Hepatocyte (in vitro differentiated cells): ENCODE results near the gene PLA2G5.

Source experiments
- CTCF ChIP-seq: fragments of 200-600 bp; sonication (generic); IDR thresholded peaks from 2 replicates; pipeline ENCODE4 v1.5.1; 2016; ENCODE audit warnings: antibody characterized with exemption, mild to moderate bottlenecking; ENCODE audit not compliant: poor library complexity
- EZH2 ChIP-seq: fragments of 200-600 bp; sonication (generic); IDR thresholded peaks from 2 replicates; pipeline ENCODE4 v1.6.1; 2016; ENCODE audit warnings: antibody characterized with exemption, mild to moderate bottlenecking, borderline replicate concordance
- EZH2phosphoT487 ChIP-seq: fragments of 200-600 bp; sonication (generic); IDR thresholded peaks from one replicate; pipeline ENCODE4 v1.6.1; 2018; ENCODE audit warnings: antibody characterized with exemption, mild to moderate bottlenecking, low read depth, moderate library complexity; ENCODE audit not compliant: unreplicated experiment, severe bottlenecking

GRCh38 chr1:20047096-20047495 lies 22.9 kb upstream of the PLA2G5 start:
- no peak for TF ChIP-seq CTCF
- no peak for TF ChIP-seq EZH2
- no peak for TF ChIP-seq EZH2phosphoT487
